Pancreas (tissue), 10 donors: ENCODE measurements around the gene MACROD2. TPM values are rescaled to one million over a fixed set of nuclear protein-coding genes. Genes with fewer than 3 reads are reported as not detected.

Experiments used
- ATAC-seq, 4 donors: fragments of 200-7000 bp; cut with Tn5 transposase; one replicate each; pipeline versions ENCODE4 v1.8.0 to v1.9.1; 2020; ENCODE audit warnings: mild to moderate bottlenecking in 4 of 4, moderate library complexity in 4 of 4
- DNase-seq, 6 donors: peaks; one replicate each; pipeline ENCODE4 v3.0.0-alpha.2; 2020
- FAIRE-seq: peaks from 2 replicates; lab custom pipeline; 2012; peaks lifted over from hg19 to GRCh38; lab: Jason Lieb, UNC
- H3K27ac ChIP-seq, 4 donors: fragments of 200-600 bp; sonication (generic); 1 replicate in 3 of 4; 2 replicates in 1 of 4; pipeline versions ENCODE4 v1.5.0 to v1.8.0; 2020
- H3K27me3 ChIP-seq, 4 donors: fragments of 200-600 bp; one replicate each; pipeline ENCODE4 v1.8.0; 2021
- H3K36me3 ChIP-seq, 3 donors: fragments of 200-600 bp; sonication (generic) in 1 of 3; one replicate each; pipeline versions ENCODE4 v1.5.0 to v1.8.0; 2020 to 2021
- H3K4me1 ChIP-seq, 3 donors: fragments of 200-600 bp; one replicate each; pipeline ENCODE4 v1.8.0; 2021
- H3K4me3 ChIP-seq, 4 donors: fragments of 200-600 bp; sonication (generic) in 2 of 4; one replicate each; pipeline versions ENCODE4 v1.5.0 to v1.8.0; 2020 to 2021
- H3K9me3 ChIP-seq, 4 donors: fragments of 200-600 bp; one replicate each; pipeline ENCODE4 v1.8.0; 2021
- CTCF ChIP-seq, 4 donors: fragments of 200-600 bp; sonication (generic) in 3 of 4; IDR thresholded peaks; one replicate each; pipeline versions ENCODE4 v1.5.0 to v1.8.0; 2021; ENCODE audit warnings: antibody characterized with exemption in 4 of 4
- WGBS, 2 donors: extraction: QIAGEN DNeasy Blood & Tissue Kit; methylation state at CpG; one replicate each; pipeline ENCODE4 v1.1.7; 2013; 5-methylcytosine and 5-hydroxymethylcytosine counted together
- intact Hi-C, 3 donors: fragments of 100-400 bp; cut with DNase I; formaldehyde crosslinking; loops; one replicate each; pipeline versions ENCODE4 v1.11.1 to v1.14.2; 2022
- polyA plus RNA-seq, 2 donors: library from polyadenylated mRNA; stranded (reverse); fragments of 200-250 nt; gene quantifications; one replicate each; pipeline ENCODE4 v1.2.3, GENCODE V29; 2013
- total RNA-seq, 6 donors: library from RNA; stranded (reverse); fragmentation: NEBNext Ultra II Directional in 4 of 6; extraction: Animal tissue kit (Norgen Biotek cat#: 25700) in 4 of 6; gene quantifications; one replicate each; pipeline versions ENCODE4 v1.2.1 to v1.2.4, GENCODE V29; 2021 to 2023
- donor health status: healthy with polysubstance abuse.
- donor health status: DM: no; HTN: no; CAD: no; lungs with moderate emphysema.
- donor health status: DM: no; HTN: no; CAD: no.
- donor health status: control.
- donor health status: control.
- donor health status: Bipolar disorder and iron deficiency.
- donor health status: DM: yes; HTN: yes; CAD: no.
- donor health status: DM: no; HTN: no; CAD: no.
- donor health status: DM: no; HTN: no; CAD: no.
- donor health status: DM: yes; HTN: yes; CAD: no.

The MACROD2 gene
- total and polyA plus RNA-seq, 8 donors = 1.7 to 4.9 (median 2.7) TPM

GRCh38 chr20:15578113-15578512 lies 1582.8 kb downstream of the MACROD2 start:
- Histone ChIP-seq H3K27ac (no peak overlapping the region), H3K27me3 (no peaks in the 10 kb centered on the region), H3K9me3 (no peaks in the 10 kb centered on the region), H3K4me3 (no peak overlapping the region), H3K4me1 (no peaks in the 10 kb centered on the region), H3K36me3 (no peaks in the 10 kb centered on the region)
- FAIRE-seq (no peak), ATAC-seq (no peak), DNase-seq (no peak)
- intact Hi-C loops = loop anchor here in 1 of 3 donors (10.0 kb wide), 1 partner anchor 57 kb away; no protein-coding TSS in a partner anchor
- WGBS, 2 donors = 60 to 62% methylated on average over 3 of the region's 3 CpGs
- no peak for TF ChIP-seq CTCF (IDR thresholded peaks at IDR 0.05)

- no peak overlapping the region for H3K27ac ChIP-seq
- ATAC-seq = no peak
- no peak for TF ChIP-seq CTCF (IDR thresholded peaks at IDR 0.05)
- no peaks in the 10 kb centered on the region for H3K4me1 ChIP-seq
- FAIRE-seq = no peak
- no peaks in the 10 kb centered on the region for H3K9me3 ChIP-seq
- intact Hi-C loops = loop anchor here in 1 of 3 donors (10.0 kb wide), 1 partner anchor 55 kb away; no protein-coding TSS in a partner anchor
- no peak for DNase-seq
- H3K4me3 ChIP-seq = no peak overlapping the region
- no peaks in the 10 kb centered on the region for H3K36me3 ChIP-seq
- no peaks in the 10 kb centered on the region for H3K27me3 ChIP-seq
- 55 to 71% methylated on average over 2 of the region's 2 CpGs for whole genome bisulfite sequencing, 2 donors
Observed at GRCh38 chr20:15579688-15580087, 1584.4 kb downstream of the MACROD2 start.

- H3K4me1 ChIP-seq = no peaks in the 10 kb centered on the region
- no peak for DNase-seq
- H3K27ac ChIP-seq = no peak overlapping the region
- no peaks in the 10 kb centered on the region for H3K36me3 ChIP-seq
- intact Hi-C loops = no loop called here
- ATAC-seq = no peak
- no peaks in the 10 kb centered on the region for H3K27me3 ChIP-seq
- no peak for TF ChIP-seq CTCF (IDR thresholded peaks at IDR 0.05)
- FAIRE-seq = no peak
- no peaks in the 10 kb centered on the region for H3K9me3 ChIP-seq
- H3K4me3 ChIP-seq = no peak overlapping the region
- 56 to 66% methylated on average over 5 of the region's 5 CpGs for WGBS, 2 donors
Observed at GRCh38 chr20:15582146-15582760, 1586.9 kb downstream of the MACROD2 start.

- no peaks in the 10 kb centered on the region for H3K36me3 ChIP-seq
- DNase-seq = no peak
- no peaks in the 10 kb centered on the region for H3K4me1 ChIP-seq
- intact Hi-C loops = no loop called here
- H3K27me3 ChIP-seq = no peaks in the 10 kb centered on the region
- H3K9me3 ChIP-seq = no peaks in the 10 kb centered on the region
- FAIRE-seq = no peak
- H3K27ac ChIP-seq = no peak overlapping the region
- ATAC-seq = no peak
- no peak for TF ChIP-seq CTCF (IDR thresholded peaks at IDR 0.05)
- no peak overlapping the region for H3K4me3 ChIP-seq
- 80 to 90% methylated on average over 6 of the region's 6 CpGs for WGBS, 2 donors
Observed at GRCh38 chr20:15584507-15584906, 1589.2 kb downstream of the MACROD2 start.

- FAIRE-seq = no peak
- no peaks in the 10 kb centered on the region for H3K27me3 ChIP-seq
- ATAC-seq = no peak
- no peak for TF ChIP-seq CTCF (IDR thresholded peaks at IDR 0.05)
- no peaks in the 10 kb centered on the region for H3K9me3 ChIP-seq
- WGBS, 2 donors = 86 to 87% methylated on average over 4 of the region's 4 CpGs
- intact Hi-C loops = no loop called here
- no peak overlapping the region for H3K4me3 ChIP-seq
- DNase-seq = no peak
- peaks cover 0 to 10% (median 0%) of the 10 kb centered on the region in 3 donors for H3K4me1 ChIP-seq
- no peak overlapping the region for H3K27ac ChIP-seq
- H3K36me3 ChIP-seq = no peaks in the 10 kb centered on the region
Observed at GRCh38 chr20:15593081-15593480, 1597.8 kb downstream of the MACROD2 start.
